Stimulated activated naive B cell treated with anti-CD40 and anti-IgM and Interleukin-4, amounts not matched to agents 10 μg/mL and 1 μg/mL and 100 μg/mL, for 72 hours (primary cell): ENCODE results near the gene DPH7.
"Not testable (repeated sequence)": the region's sequence is repeated elsewhere in the genome, so short reads cannot be mapped to it uniquely, and the experiment has no call there.

Experiments used
- ATAC-seq, 2 donors: fragments of 150-1000 bp; cut with Tn5 transposase; replicated peaks; 2 replicates each; pipeline ENCODE4 v1.10.0; 2021; ENCODE audit warnings: moderate library complexity in 1 of 2
- DNase-seq: peaks from one replicate; pipeline ENCODE4 v3.0.0; 2021
- H3K27ac Mint-ChIP-seq: one replicate; pipeline ENCODE4 v1.8.0; 2022; ENCODE audit warnings: mild to moderate bottlenecking, mixed read lengths
- H3K27me3 Mint-ChIP-seq, 2 donors: one replicate each; pipeline ENCODE4 v1.8.0; 2022; ENCODE audit warnings: mixed read lengths in 2 of 2
- H3K36me3 Mint-ChIP-seq, 2 donors: one replicate each; pipeline ENCODE4 v1.8.0; 2022; ENCODE audit warnings: mixed read lengths in 2 of 2, mild to moderate bottlenecking in 1 of 2
- H3K4me1 Mint-ChIP-seq, 2 donors: one replicate each; pipeline ENCODE4 v1.8.0; 2022; ENCODE audit warnings: mixed read lengths in 2 of 2, mild to moderate bottlenecking in 1 of 2
- H3K4me3 Mint-ChIP-seq, 2 donors: one replicate each; pipeline ENCODE4 v1.8.0; 2022; ENCODE audit warnings: mild to moderate bottlenecking in 2 of 2, mixed read lengths in 2 of 2, moderate library complexity in 1 of 2
- H3K9me3 Mint-ChIP-seq, 2 donors: one replicate each; pipeline ENCODE4 v1.8.0; 2022; ENCODE audit warnings: mixed read lengths in 2 of 2, mild to moderate bottlenecking in 1 of 2

The DPH7 gene

GRCh38 chr9:137516144-137516917 is 62.4 kb downstream of the DPH7 start:
- Mint-ChIP-seq H3K9me3 (no peaks in the 10 kb centered on the region), H3K36me3 (peaks cover 0 to 8% of the 10 kb centered on the region in 2 donors), H3K27ac (no peak overlapping the region), H3K27me3 (no peaks in the 10 kb centered on the region), H3K4me3 (no peak overlapping the region), H3K4me1 (peaks cover 4 to 12% of the 10 kb centered on the region in 2 donors)
- ATAC-seq: no peak
- no peak for DNase-seq

- DNase-seq (no peak), ATAC-seq (no peak)
- Mint-ChIP-seq H3K4me3 (no peak overlapping the region), H3K4me1 (peaks cover 4 to 12% of the 10 kb centered on the region in 2 donors), H3K27ac (no peak overlapping the region), H3K27me3 (no peaks in the 10 kb centered on the region), H3K9me3 (no peaks in the 10 kb centered on the region), H3K36me3 (peaks cover 0 to 4% of the 10 kb centered on the region in 2 donors)
These were observed 63.4 kb downstream of the DPH7 start for GRCh38 chr9:137515338-137515724.

GRCh38 chr9:137514691-137515337 is 63.9 kb downstream of the DPH7 start:
- H3K36me3 Mint-ChIP-seq: peaks cover 0 to 4% of the 10 kb centered on the region in 2 donors
- no peak overlapping the region for H3K27ac Mint-ChIP-seq
- no peak overlapping the region for H3K4me3 Mint-ChIP-seq
- H3K4me1 Mint-ChIP-seq: peaks cover 4 to 12% of the 10 kb centered on the region in 2 donors
- DNase-seq: no peak
- no peaks in the 10 kb centered on the region for H3K9me3 Mint-ChIP-seq
- no peak for ATAC-seq
- H3K27me3 Mint-ChIP-seq: no peaks in the 10 kb centered on the region

- H3K27me3 Mint-ChIP-seq, ATAC-seq, DNase-seq, H3K36me3 Mint-ChIP-seq, H3K9me3 Mint-ChIP-seq: not testable (repeated sequence)
- peak overlapping the region in 1 of 2 donors; percentile 42 for H3K4me3 Mint-ChIP-seq
- peaks cover 4 to 12% of the 10 kb centered on the region in 2 donors for H3K4me1 Mint-ChIP-seq
- H3K27ac Mint-ChIP-seq: peak overlapping the region; percentile 82
These were observed 64.7 kb downstream of the DPH7 start for GRCh38 chr9:137513801-137514570.

GRCh38 chr9:137513136-137513535 is 65.6 kb downstream of the DPH7 start:
- not testable (repeated sequence) for H3K4me3 Mint-ChIP-seq, H3K27me3 Mint-ChIP-seq, DNase-seq, H3K27ac Mint-ChIP-seq, H3K9me3 Mint-ChIP-seq, ATAC-seq
- Mint-ChIP-seq H3K4me1 (peaks cover 4 to 12% of the 10 kb centered on the region in 2 donors), H3K36me3 (peaks cover 0 to 12% of the 10 kb centered on the region in 2 donors)

GRCh38 chr9:137511758-137512463 is 66.8 kb downstream of the DPH7 start:
- ATAC-seq (no peak), DNase-seq (no peak)
- H3K36me3 Mint-ChIP-seq: peaks cover 0 to 12% of the 10 kb centered on the region in 2 donors
- no peak overlapping the region for H3K4me3 Mint-ChIP-seq
- no peaks in the 10 kb centered on the region for H3K9me3 Mint-ChIP-seq
- H3K27me3 Mint-ChIP-seq: no peaks in the 10 kb centered on the region
- H3K27ac Mint-ChIP-seq: no peak overlapping the region
- peaks cover 4 to 12% of the 10 kb centered on the region in 2 donors for H3K4me1 Mint-ChIP-seq

- H3K27me3 Mint-ChIP-seq, H3K9me3 Mint-ChIP-seq: not testable (repeated sequence)
These were observed 67.6 kb downstream of the DPH7 start for GRCh38 chr9:137511126-137511525.

GRCh38 chr9:137509198-137509597 is 69.5 kb downstream of the DPH7 start:
- Mint-ChIP-seq H3K4me3 (no peak overlapping the region), H3K9me3 (no peaks in the 10 kb centered on the region), H3K36me3 (peaks cover 0 to 12% of the 10 kb centered on the region in 2 donors), H3K4me1 (peaks cover 4 to 12% of the 10 kb centered on the region in 2 donors), H3K27ac (no peak overlapping the region), H3K27me3 (no peaks in the 10 kb centered on the region)
- DNase-seq (no peak), ATAC-seq (no peak)

More at GRCh38 chr9:137511126-137511525, 67.6 kb downstream of the DPH7 start:
- H3K36me3 Mint-ChIP-seq: peaks cover 0 to 12% of the 10 kb centered on the region in 2 donors
- not testable (repeated sequence) for H3K27ac Mint-ChIP-seq, DNase-seq, ATAC-seq, H3K4me3 Mint-ChIP-seq
- H3K4me1 Mint-ChIP-seq: peaks cover 4 to 12% of the 10 kb centered on the region in 2 donors

- Mint-ChIP-seq H3K36me3 (peaks cover 7 to 21% of the 10 kb centered on the region in 2 donors), H3K27ac (no peak overlapping the region), H3K27me3 (no peaks in the 10 kb centered on the region), H3K4me3 (no peak overlapping the region), H3K9me3 (peaks cover 0 to 10% of the 10 kb centered on the region in 2 donors), H3K4me1 (peaks cover 3 to 10% of the 10 kb centered on the region in 2 donors)
- ATAC-seq (no peak), DNase-seq (no peak)
These were observed 72.0 kb downstream of the DPH7 start for GRCh38 chr9:137506702-137507171.

GRCh38 chr9:137506274-137506673 is 72.5 kb downstream of the DPH7 start:
- DNase-seq (no peak), ATAC-seq (no peak)
- peaks cover 0 to 11% of the 10 kb centered on the region in 2 donors for H3K9me3 Mint-ChIP-seq
- no peak overlapping the region for H3K27ac Mint-ChIP-seq
- H3K4me1 Mint-ChIP-seq: peaks cover 3 to 13% of the 10 kb centered on the region in 2 donors
- H3K36me3 Mint-ChIP-seq: peaks cover 10 to 23% of the 10 kb centered on the region in 2 donors
- H3K27me3 Mint-ChIP-seq: no peaks in the 10 kb centered on the region
- H3K4me3 Mint-ChIP-seq: no peak overlapping the region

- DNase-seq: no peak
- H3K27ac Mint-ChIP-seq: no peak overlapping the region
- peaks cover 10 to 23% of the 10 kb centered on the region in 2 donors for H3K36me3 Mint-ChIP-seq
- H3K4me3 Mint-ChIP-seq: no peak overlapping the region
- H3K27me3 Mint-ChIP-seq: no peaks in the 10 kb centered on the region
- no peak for ATAC-seq
- peaks cover 0 to 11% of the 10 kb centered on the region in 2 donors for H3K9me3 Mint-ChIP-seq
- peaks cover 3 to 13% of the 10 kb centered on the region in 2 donors for H3K4me1 Mint-ChIP-seq
These were observed 73.1 kb downstream of the DPH7 start for GRCh38 chr9:137505421-137506140.
